Measurements from ENCODE around the gene TAMM41.

The TAMM41 gene

GRCh38 chr3:11764931-11765363 is 81.7 kb downstream of the TAMM41 start:
- Histone ChIP-seq H3F3A (ENCODE audit: insufficient read depth, low read length) (no peaks in the 10 kb centered on the region), H2AFZ (ENCODE audit: low read length) (no peak overlapping the region), H4K20me1 (ENCODE audit: insufficient read depth, low read length) (no peaks in the 10 kb centered on the region), H3K4me3 (ENCODE audit: low read length) (no peak overlapping the region), H3K9ac (ENCODE audit: low read length) (no peak overlapping the region), H3K9me3 (replicated peaks; ENCODE audit: insufficient read depth, low read length) (no peaks in the 10 kb centered on the region), H3K27ac (ENCODE audit: low read length) (no peak overlapping the region), H3K27me3 (replicated peaks; ENCODE audit: insufficient read depth, low read length) (no peaks in the 10 kb centered on the region), H3K4me2 (ENCODE audit: low read depth, low read length) (no peak overlapping the region), H3K9me2 (replicated peaks; ENCODE audit: insufficient read depth, low read length) (no peaks in the 10 kb centered on the region), H3K79me2 (ENCODE audit: low read length) (no peaks in the 10 kb centered on the region), H3K36me3 (replicated peaks; ENCODE audit: insufficient read depth, low read length) (no peaks in the 10 kb centered on the region), H3K4me1 (ENCODE audit: low read length) (peaks cover 2% of the 10 kb centered on the region; the same call in 1 of the 2 replicates)
- TF ChIP-seq EZH2 (optimal IDR thresholded peaks at IDR 0.05; ENCODE audit: low read depth, low read length) (no peak), CTCF (IDR thresholded peaks at IDR 0.05; ENCODE audit: low read length) (no peak), EZH2phosphoT487 (IDR thresholded peaks at IDR 0.05; ENCODE audit: low read length) (no peak)
- no peak for DNase-seq

- Histone ChIP-seq H3K9me2 (replicated peaks; ENCODE audit: insufficient read depth, low read length) (no peaks in the 10 kb centered on the region), H3F3A (ENCODE audit: insufficient read depth, low read length) (no peaks in the 10 kb centered on the region), H3K27me3 (replicated peaks; ENCODE audit: insufficient read depth, low read length) (no peaks in the 10 kb centered on the region), H3K4me3 (ENCODE audit: low read length) (no peak overlapping the region), H3K36me3 (replicated peaks; ENCODE audit: insufficient read depth, low read length) (no peaks in the 10 kb centered on the region), H3K79me2 (ENCODE audit: low read length) (no peaks in the 10 kb centered on the region), H3K27ac (ENCODE audit: low read length) (no peak overlapping the region), H3K4me1 (ENCODE audit: low read length) (no peaks in the 10 kb centered on the region), H3K9me3 (replicated peaks; ENCODE audit: insufficient read depth, low read length) (no peaks in the 10 kb centered on the region), H4K20me1 (ENCODE audit: insufficient read depth, low read length) (no peaks in the 10 kb centered on the region), H3K9ac (ENCODE audit: low read length) (no peak overlapping the region), H3K4me2 (ENCODE audit: low read depth, low read length) (no peak overlapping the region), H2AFZ (ENCODE audit: low read length) (no peak overlapping the region)
- no peak for DNase-seq
- TF ChIP-seq EZH2 (optimal IDR thresholded peaks at IDR 0.05; ENCODE audit: low read depth, low read length) (no peak), EZH2phosphoT487 (IDR thresholded peaks at IDR 0.05; ENCODE audit: low read length) (no peak), CTCF (IDR thresholded peaks at IDR 0.05; ENCODE audit: low read length) (no peak)
Observed at GRCh38 chr3:11759996-11760395, 86.7 kb downstream of the TAMM41 start.

DNA sequence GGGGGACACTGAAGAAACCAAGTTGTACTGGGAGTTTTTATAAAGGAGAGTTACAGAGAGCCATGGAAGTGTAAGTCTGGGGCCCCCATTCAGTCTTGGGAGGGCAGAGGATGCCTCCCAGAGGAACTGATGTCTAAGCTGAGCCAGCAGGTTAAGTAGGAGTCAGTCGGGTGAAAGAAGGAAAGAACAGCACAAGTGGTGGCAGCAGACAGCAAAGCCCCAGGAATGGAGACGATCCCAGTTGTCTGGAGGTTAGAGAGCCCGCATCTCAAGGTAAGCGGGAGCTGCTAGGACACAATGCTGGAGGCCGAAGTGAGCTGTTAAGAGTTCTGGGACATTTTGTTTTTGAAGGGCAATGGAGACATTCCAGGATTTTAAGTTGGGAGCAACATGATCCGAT is 88.8 kb downstream of the TAMM41 start:
- no peak overlapping the region for H2AFZ ChIP-seq (ENCODE audit: low read length)
- H3K79me2 ChIP-seq (ENCODE audit: low read length) = no peaks in the 10 kb centered on the region
- H3K9me2 ChIP-seq (replicated peaks; ENCODE audit: insufficient read depth, low read length) = no peaks in the 10 kb centered on the region
- no peak overlapping the region for H3K4me3 ChIP-seq (ENCODE audit: low read length)
- no peaks in the 10 kb centered on the region for H3K36me3 ChIP-seq (replicated peaks; ENCODE audit: insufficient read depth, low read length)
- TF ChIP-seq CTCF (IDR thresholded peaks at IDR 0.05; ENCODE audit: low read length) = no peak
- no peak for TF ChIP-seq EZH2 (optimal IDR thresholded peaks at IDR 0.05; ENCODE audit: low read depth, low read length)
- TF ChIP-seq EZH2phosphoT487 (IDR thresholded peaks at IDR 0.05; ENCODE audit: low read length) = no peak
- H4K20me1 ChIP-seq (ENCODE audit: insufficient read depth, low read length) = no peaks in the 10 kb centered on the region
- H3K27me3 ChIP-seq (replicated peaks; ENCODE audit: insufficient read depth, low read length) = no peaks in the 10 kb centered on the region
- H3K9me3 ChIP-seq (replicated peaks; ENCODE audit: insufficient read depth, low read length) = no peaks in the 10 kb centered on the region
- DNase-seq = no peak
- H3K27ac ChIP-seq (ENCODE audit: low read length) = no peak overlapping the region
- H3K9ac ChIP-seq (ENCODE audit: low read length) = no peak overlapping the region
- no peaks in the 10 kb centered on the region for H3F3A ChIP-seq (ENCODE audit: insufficient read depth, low read length)
- H3K4me2 ChIP-seq (ENCODE audit: low read depth, low read length) = no peak overlapping the region
- H3K4me1 ChIP-seq (ENCODE audit: low read length) = no peaks in the 10 kb centered on the region

Measured in MM.1S (cell line).